Measurements from ENCODE around the gene ERGIC1. TPM values are rescaled to one million over a fixed set of nuclear protein-coding genes. Genes with fewer than 3 reads are reported as not detected.
"Not testable (repeated sequence)": the region's sequence is repeated elsewhere in the genome, so short reads cannot be mapped to it uniquely, and the experiment has no call there.

Gene ERGIC1
- total and polyA plus RNA-seq, 2 of the 8 experiments (the other 6 are each of a cell fraction or from before 2014, with no cell fraction given) = 95.3 to 106 TPM

GRCh38 chr5:172851254-172851653 is 17.2 kb downstream of the ERGIC1 start:
- H3K27ac ChIP-seq (ENCODE audit: low read depth, low read length); H2AFZ ChIP-seq (ENCODE audit: low read length); H4K8ac ChIP-seq (ENCODE audit: extremely low read depth, insufficient read depth, low read length); DNase-seq (ENCODE audit: low read depth in 1 of 2, low spot score in 2 of 2); H2BK5ac ChIP-seq (ENCODE audit: low read depth, low read length); H2BK12ac ChIP-seq (ENCODE audit: low read depth, low read length); H2BK20ac ChIP-seq (ENCODE audit: low read length); H3K9ac ChIP-seq (replicated peaks in 1 of 4; ENCODE audit: extremely low read depth in 1 of 4, low read depth in 3 of 4, low read length in 3 of 4); H4K5ac ChIP-seq (ENCODE audit: insufficient read length, low read depth, low read length); H3K4ac ChIP-seq (replicated peaks; ENCODE audit: insufficient read length, low read depth, low read length); FAIRE-seq; H3K23ac ChIP-seq (ENCODE audit: insufficient read length); H4K91ac ChIP-seq (replicated peaks; ENCODE audit: insufficient read length, low read length); H3K4me1 ChIP-seq (replicated peaks in 1 of 4; ENCODE audit: control insufficient read depth in 3 of 4, insufficient read depth in 4 of 4, low read length in 3 of 4); H3K56ac ChIP-seq (replicated peaks; ENCODE audit: insufficient read length, low read depth, low read length); H3K9me3 ChIP-seq (ENCODE audit: insufficient read depth in 2 of 2, low read depth in 1 of 2, low read length in 1 of 2); H3K14ac ChIP-seq (ENCODE audit: insufficient read length); H3K4me3 ChIP-seq (ENCODE audit: extremely low read depth in 1 of 4, insufficient read depth in 2 of 4, low read depth in 3 of 4, low read length in 4 of 4); H2BK15ac ChIP-seq (ENCODE audit: low read length); H3K18ac ChIP-seq (ENCODE audit: extremely low read depth, low read length); H2BK120ac ChIP-seq (replicated peaks; ENCODE audit: low read depth, low read length); H2AK5ac ChIP-seq (ENCODE audit: low read depth, low read length); H3K4me2 ChIP-seq (ENCODE audit: insufficient read depth in 1 of 2, low read depth in 2 of 2, low read length in 2 of 2); H3K27me3 ChIP-seq (replicated peaks in 1 of 4; ENCODE audit: control insufficient read depth in 3 of 4, extremely low read depth in 1 of 4, insufficient read depth in 3 of 4, low read length in 3 of 4); H3K23me2 ChIP-seq (ENCODE audit: low read depth, low read length); H3K36me3 ChIP-seq (ENCODE audit: control insufficient read depth in 2 of 4, insufficient read depth in 4 of 4, low read length in 3 of 4): not testable (repeated sequence)
- Histone ChIP-seq H3K79me1 (ENCODE audit: low read depth, low read length) (peaks cover 44% of the 10 kb centered on the region), H4K20me1 (replicated peaks in 1 of 2; ENCODE audit: control insufficient read depth in 1 of 2, insufficient read depth in 2 of 2, low read length in 2 of 2) (peaks cover 22 to 50% of the 10 kb centered on the region in 2 experiments), H3K79me2 (ENCODE audit: control insufficient read depth in 1 of 2, insufficient read depth in 2 of 2, low read length in 2 of 2) (peaks cover 2 to 91% of the 10 kb centered on the region in 2 experiments)
- CTCF ChIA-PET (ENCODE audit: partially characterized antibody) = interaction anchor here (1.1 to 1.7 kb wide), 4 partner anchors 55 to 136 kb away, joined by 4 to 8 read pairs (median 6); partner anchors contain the start of gene DUSP1
- 91% methylated on average over 9 of the region's 9 CpGs; no CpG with 5 or more reads in 1 of the 2 experiments for WGBS, 2 experiments (ENCODE audit: extremely low coverage in 1 of 2, insufficient coverage in 1 of 2, insufficient read length in 1 of 2, insufficient replicate concordance in 2 of 2, low coverage in 1 of 2, low lambda C conversion rate in 2 of 2, missing lambda C conversion rate in 1 of 2)
- POLR2A ChIA-PET (ENCODE audit: partially characterized antibody) = interaction anchor here (1.5 kb wide), 1 partner anchor 16 kb away, joined by 4 read pairs; no protein-coding TSS in a partner anchor
